Ishikawa (cell line): ENCODE measurements around the gene ORM2.

Source experiments
- RAD21 ChIP-seq: IDR thresholded peaks from 2 replicates; pipeline ENCODE4 v1.6.1; 2012; ENCODE audit warnings: low read depth
- TEAD4 ChIP-seq: IDR thresholded peaks from 2 replicates; pipeline ENCODE4 v1.6.1; 2012

- TF ChIP-seq TEAD4 = no peak
- no peak for TF ChIP-seq RAD21
These were observed 14.5 kb downstream of the ORM2 start for GRCh38 chr9:114344188-114344566.
